Measurements from ENCODE around the gene NCBP1. TPM values are rescaled to one million over a fixed set of nuclear protein-coding genes. Genes with fewer than 3 reads are reported as not detected.
A peak's percentile ranks its signal among the peaks of the same experiment; 100 is the strongest.
"Not testable (repeated sequence)": the region's sequence is repeated elsewhere in the genome, so short reads cannot be mapped to it uniquely, and the experiment has no call there.

The NCBP1 gene
- polyA plus RNA-seq, 1 of the 3 experiments (the other 2 are of a cell fraction): 11.3 TPM

DNA sequence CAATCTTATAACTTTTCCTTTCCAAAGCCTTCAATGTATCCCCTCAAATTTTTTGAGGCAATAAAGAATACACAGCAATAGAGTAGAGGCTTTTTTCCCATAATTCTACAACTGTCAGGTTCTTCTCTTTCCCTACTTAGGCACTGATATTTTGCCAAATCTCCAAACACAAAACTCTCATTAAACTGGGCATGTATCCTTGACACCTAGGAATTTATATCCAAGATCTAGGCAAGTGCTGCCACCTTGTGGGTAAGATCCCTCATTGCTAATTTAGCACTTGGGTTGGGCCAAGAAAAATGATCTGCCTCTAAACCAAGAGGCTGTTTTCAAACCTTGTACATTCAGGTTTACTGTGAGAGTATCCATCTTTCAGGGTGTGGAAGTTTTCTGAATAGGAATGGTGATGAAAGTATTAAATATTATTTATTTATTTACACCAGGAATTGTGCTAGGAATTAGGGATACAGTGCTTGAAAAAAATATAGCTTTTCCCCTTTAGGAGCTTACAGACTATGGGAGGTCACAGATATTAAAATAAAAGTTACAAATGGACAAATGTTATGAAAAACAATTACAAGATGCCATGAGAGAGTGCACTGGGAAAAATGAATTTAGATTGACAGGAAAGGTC lies 18.1 kb upstream of the NCBP1 start:
- Histone ChIP-seq H2AFZ (ENCODE audit: low read depth) (no peak overlapping the region), H3K4me1 (ENCODE audit: control insufficient read depth in 1 of 2, insufficient read depth in 2 of 2, low read depth in 1 of 2, low read length in 1 of 2) (no peaks in the 10 kb centered on the region), H4K20me1 (ENCODE audit: insufficient read depth) (peaks cover 9% of the 10 kb centered on the region; the same call in 1 of the 2 replicates), H3K4me3 (ENCODE audit: low read depth in 2 of 2, low read length in 1 of 2) (no peak overlapping the region), H3K27ac (ENCODE audit: low read depth in 2 of 2, low read length in 1 of 2) (no peak overlapping the region; a peak in 1 of 4 replicates), H3K9ac (no peak overlapping the region), H3K27me3 (ENCODE audit: insufficient read depth) (no peaks in the 10 kb centered on the region), H3K79me2 (ENCODE audit: insufficient read depth) (no peaks in the 10 kb centered on the region), H3K9me2 (no peaks in the 10 kb centered on the region), H3K4me2 (no peak overlapping the region), H3K9me3 (no peaks in the 10 kb centered on the region), H3K36me3 (replicated peaks in 1 of 2; ENCODE audit: control insufficient read depth in 1 of 2, insufficient read depth in 2 of 2, low read length in 1 of 2) (peaks cover 22 to 46% of the 10 kb centered on the region in 2 experiments), H3F3A (replicated peaks; ENCODE audit: insufficient read depth) (no peaks in the 10 kb centered on the region)
- TF ChIP-seq TEAD4 (IDR thresholded peaks at IDR 0.05; ENCODE audit: borderline replicate concordance, insufficient read depth) (no peak), MXI1 (IDR thresholded peaks at IDR 0.05; ENCODE audit: low read depth, low read length) (peak; percentile 34; the same call in 1 of the 2 replicates), SMC3 (IDR thresholded peaks at IDR 0.05; ENCODE audit: low read depth, low read length) (peak; percentile 77), RFX5 (IDR thresholded peaks at IDR 0.05; ENCODE audit: low read length) (no peak), RAD21 (IDR thresholded peaks at IDR 0.05; ENCODE audit: low read length) (peak; percentile 87)
- TF ChIP-seq, protein P1, sequence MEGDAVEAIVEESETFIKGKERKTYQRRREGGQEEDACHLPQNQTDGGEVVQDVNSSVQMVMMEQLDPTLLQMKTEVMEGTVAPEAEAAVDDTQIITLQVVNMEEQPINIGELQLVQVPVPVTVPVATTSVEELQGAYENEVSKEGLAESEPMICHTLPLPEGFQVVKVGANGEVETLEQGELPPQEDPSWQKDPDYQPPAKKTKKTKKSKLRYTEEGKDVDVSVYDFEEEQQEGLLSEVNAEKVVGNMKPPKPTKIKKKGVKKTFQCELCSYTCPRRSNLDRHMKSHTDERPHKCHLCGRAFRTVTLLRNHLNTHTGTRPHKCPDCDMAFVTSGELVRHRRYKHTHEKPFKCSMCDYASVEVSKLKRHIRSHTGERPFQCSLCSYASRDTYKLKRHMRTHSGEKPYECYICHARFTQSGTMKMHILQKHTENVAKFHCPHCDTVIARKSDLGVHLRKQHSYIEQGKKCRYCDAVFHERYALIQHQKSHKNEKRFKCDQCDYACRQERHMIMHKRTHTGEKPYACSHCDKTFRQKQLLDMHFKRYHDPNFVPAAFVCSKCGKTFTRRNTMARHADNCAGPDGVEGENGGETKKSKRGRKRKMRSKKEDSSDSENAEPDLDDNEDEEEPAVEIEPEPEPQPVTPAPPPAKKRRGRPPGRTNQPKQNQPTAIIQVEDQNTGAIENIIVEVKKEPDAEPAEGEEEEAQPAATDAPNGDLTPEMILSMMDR (IDR thresholded peaks at IDR 0.05): peak; percentile 85
- ChIA-PET CTCF (interaction anchor here (0.6 to 28.6 kb wide), 49 partner anchors 8 to 308 kb away, joined by 3 to 677 read pairs (median 4); partner anchors contain the start of genes NCBP1, TDRD7, TMOD1 and TSTD2), POLR2A (interaction anchor here (1.2 to 1.7 kb wide), 3 partner anchors 17 to 147 kb away, joined by 4 to 6 read pairs (median 5); partner anchors contain the start of genes NCBP1 and TSTD2)
- DNase-seq: peak; percentile 61

DNA sequence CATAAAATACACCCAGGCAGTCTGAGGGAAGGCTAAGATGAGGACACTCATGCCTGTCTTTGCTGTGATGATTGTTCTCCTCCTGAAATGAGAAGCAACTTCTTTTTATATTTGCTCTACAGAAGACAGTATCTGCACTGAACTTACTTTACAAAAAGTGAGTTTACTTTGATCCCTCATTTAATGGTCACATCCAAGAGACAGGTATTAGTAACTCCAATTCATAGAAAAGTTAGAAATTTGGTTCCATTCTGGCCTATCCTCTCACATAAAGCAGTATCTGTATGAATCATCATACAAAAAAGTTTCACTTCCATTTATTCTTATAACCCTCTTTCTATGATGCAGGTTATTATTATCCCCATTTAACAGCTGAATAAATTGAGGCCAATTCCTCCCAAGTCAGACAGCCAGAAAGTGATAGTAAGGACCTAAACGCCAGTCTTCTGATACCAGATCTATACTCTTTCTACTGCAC lies 15.6 kb upstream of the NCBP1 start:
- no peak overlapping the region for H3K4me3 ChIP-seq (ENCODE audit: low read depth in 2 of 2, low read length in 1 of 2)
- no peaks in the 10 kb centered on the region for H3K9me2 ChIP-seq
- no peaks in the 10 kb centered on the region for H3K4me1 ChIP-seq (ENCODE audit: control insufficient read depth in 1 of 2, insufficient read depth in 2 of 2, low read depth in 1 of 2, low read length in 1 of 2)
- WGBS (ENCODE audit: low lambda C conversion rate): 91% methylated on average over 1 of the region's 1 CpG
- ChIA-PET CTCF (interaction anchor here (1.2 to 28.6 kb wide), 5 partner anchors 15 to 156 kb away, joined by 3 to 677 read pairs (median 5); partner anchors contain the start of genes NCBP1 and TSTD2), POLR2A (no interaction called here)
- H3K36me3 ChIP-seq (replicated peaks in 1 of 2; ENCODE audit: control insufficient read depth in 1 of 2, insufficient read depth in 2 of 2, low read length in 1 of 2): peaks cover 17 to 43% of the 10 kb centered on the region in 2 experiments
- H3K9me3 ChIP-seq: no peaks in the 10 kb centered on the region
- no peak overlapping the region for H2AFZ ChIP-seq (ENCODE audit: low read depth)
- no peak for TF ChIP-seq EP300 (IDR thresholded peaks at IDR 0.05; ENCODE audit: borderline replicate concordance in 1 of 2, low read depth in 1 of 2, low read length in 1 of 2)
- TF ChIP-seq, protein P2, sequence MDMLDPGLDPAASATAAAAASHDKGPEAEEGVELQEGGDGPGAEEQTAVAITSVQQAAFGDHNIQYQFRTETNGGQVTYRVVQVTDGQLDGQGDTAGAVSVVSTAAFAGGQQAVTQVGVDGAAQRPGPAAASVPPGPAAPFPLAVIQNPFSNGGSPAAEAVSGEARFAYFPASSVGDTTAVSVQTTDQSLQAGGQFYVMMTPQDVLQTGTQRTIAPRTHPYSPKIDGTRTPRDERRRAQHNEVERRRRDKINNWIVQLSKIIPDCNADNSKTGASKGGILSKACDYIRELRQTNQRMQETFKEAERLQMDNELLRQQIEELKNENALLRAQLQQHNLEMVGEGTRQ (IDR thresholded peaks at IDR 0.05; ENCODE audit: borderline replicate concordance, low read depth, low read length): no peak
- TF ChIP-seq RFX5 (IDR thresholded peaks at IDR 0.05; ENCODE audit: low read length): no peak
- TF ChIP-seq EZH2phosphoT487 (IDR thresholded peaks at IDR 0.05; ENCODE audit: borderline replicate concordance, low read depth): no peak
- no peaks in the 10 kb centered on the region for H3K27me3 ChIP-seq (ENCODE audit: insufficient read depth)
- no peaks in the 10 kb centered on the region for H3F3A ChIP-seq (replicated peaks; ENCODE audit: insufficient read depth)
- no peak overlapping the region for H3K4me2 ChIP-seq
- no peaks in the 10 kb centered on the region for H3K79me2 ChIP-seq (ENCODE audit: insufficient read depth)
- no peak for DNase-seq
- H4K20me1 ChIP-seq (ENCODE audit: insufficient read depth): peaks cover 9% of the 10 kb centered on the region; the same call in 1 of the 2 replicates
- H3K9ac ChIP-seq: no peak overlapping the region
- no peak overlapping the region for H3K27ac ChIP-seq (ENCODE audit: low read depth in 2 of 2, low read length in 1 of 2)

DNA sequence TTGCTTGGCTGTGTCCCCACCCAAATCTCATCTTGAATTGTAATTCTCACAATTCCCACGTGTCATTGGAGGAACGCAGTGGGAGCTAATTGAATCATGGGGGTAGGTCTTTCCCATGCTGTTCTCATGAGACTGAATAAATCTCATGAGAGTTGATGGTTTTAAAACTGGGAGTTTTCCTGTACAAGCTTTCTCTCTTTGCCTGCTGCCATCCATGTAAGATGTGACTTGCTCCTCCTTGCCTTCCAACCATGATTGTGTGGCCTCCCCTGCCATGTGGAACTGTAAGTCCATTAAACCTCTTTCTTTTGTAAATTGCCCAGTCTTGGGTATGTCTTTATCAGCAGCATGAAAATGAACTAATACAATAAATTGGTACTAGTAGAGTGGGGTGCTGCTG lies 13.6 kb upstream of the NCBP1 start:
- H3K27me3 ChIP-seq (ENCODE audit: insufficient read depth); H3K79me2 ChIP-seq (ENCODE audit: insufficient read depth); H3K4me1 ChIP-seq (ENCODE audit: control insufficient read depth in 1 of 2, insufficient read depth in 2 of 2, low read depth in 1 of 2, low read length in 1 of 2); H3K9me3 ChIP-seq; DNase-seq; H3K9me2 ChIP-seq; H3K27ac ChIP-seq (ENCODE audit: low read depth in 2 of 2, low read length in 1 of 2); H2AFZ ChIP-seq (ENCODE audit: low read depth); H3K4me3 ChIP-seq (ENCODE audit: low read depth in 2 of 2, low read length in 1 of 2); H3K4me2 ChIP-seq; POLR2A ChIA-PET; H4K20me1 ChIP-seq (ENCODE audit: insufficient read depth); H3K9ac ChIP-seq; H3F3A ChIP-seq (replicated peaks; ENCODE audit: insufficient read depth): not testable (repeated sequence)
- peaks cover 34 to 48% of the 10 kb centered on the region in 2 experiments for H3K36me3 ChIP-seq (replicated peaks in 1 of 2; ENCODE audit: control insufficient read depth in 1 of 2, insufficient read depth in 2 of 2, low read length in 1 of 2)
- WGBS (ENCODE audit: low lambda C conversion rate): 98% methylated on average over 2 of the region's 2 CpGs
- CTCF ChIA-PET: interaction anchor here (1.6 to 28.6 kb wide), 3 partner anchors 20 to 150 kb away, joined by 3 to 677 read pairs (median 213); no protein-coding TSS in a partner anchor

DNA sequence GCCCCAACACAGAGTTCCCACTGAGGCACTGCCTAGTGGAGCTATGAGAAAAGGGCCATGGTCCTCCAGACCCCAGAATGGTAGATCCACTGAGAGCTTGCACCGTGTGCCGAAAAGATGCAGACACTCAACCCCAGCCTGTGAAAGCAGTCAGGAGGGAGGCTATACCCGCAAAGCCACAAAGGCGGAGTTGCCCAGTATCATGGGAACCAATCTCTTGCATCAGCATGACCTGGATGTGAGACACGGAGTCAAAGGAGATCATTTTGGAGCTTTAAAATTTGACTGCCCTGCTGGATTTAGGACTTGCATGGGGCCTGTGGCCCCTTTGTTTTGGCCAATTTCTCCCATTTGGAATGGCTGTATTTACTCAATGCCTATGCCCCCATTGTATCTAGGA lies 11.1 kb upstream of the NCBP1 start:
- H3K9me2 ChIP-seq; POLR2A ChIA-PET; H2AFZ ChIP-seq (ENCODE audit: low read depth); H3K27ac ChIP-seq (ENCODE audit: low read depth in 2 of 2, low read length in 1 of 2); H3K4me2 ChIP-seq; DNase-seq; H3K4me3 ChIP-seq (ENCODE audit: low read depth in 2 of 2, low read length in 1 of 2); H3K27me3 ChIP-seq (ENCODE audit: insufficient read depth); H3K9ac ChIP-seq; H3K9me3 ChIP-seq; H4K20me1 ChIP-seq (ENCODE audit: insufficient read depth); H3K4me1 ChIP-seq (ENCODE audit: control insufficient read depth in 1 of 2, insufficient read depth in 2 of 2, low read depth in 1 of 2, low read length in 1 of 2); H3F3A ChIP-seq (replicated peaks; ENCODE audit: insufficient read depth): not testable (repeated sequence)
- CTCF ChIA-PET: interaction anchor here (1.4 to 4.6 kb wide), 2 partner anchors 11 to 153 kb away, joined by 3 to 23 read pairs; partner anchors contain the start of genes NCBP1 and TSTD2
- WGBS (ENCODE audit: low lambda C conversion rate): 95% methylated on average over 4 of the region's 5 CpGs
- Histone ChIP-seq H3K36me3 (replicated peaks in 1 of 2; ENCODE audit: control insufficient read depth in 1 of 2, insufficient read depth in 2 of 2, low read length in 1 of 2) (peaks cover 28 to 56% of the 10 kb centered on the region in 2 experiments), H3K79me2 (ENCODE audit: insufficient read depth) (peaks cover 19% of the 10 kb centered on the region)

Measured in SK-N-SH (cell line).